T-cell (primary cell): Measurements from ENCODE around the gene GOLGA1. TPM values are rescaled to one million over a fixed set of nuclear protein-coding genes. Genes with fewer than 3 reads are reported as not detected.

Source experiments
- ATAC-seq, 4 experiments: fragments of 200-7000 bp in 3 of 4; fragments of 150-1000 bp in 1 of 4; cut with Tn5 transposase; replicated peaks in 1 of 4; 1 replicate in 3 of 4; 2 replicates in 1 of 4; pipeline ENCODE4 v1.10.0; 2021; ENCODE audit warnings: moderate library complexity in 3 of 4, mild to moderate bottlenecking in 2 of 4, moderate number of reproducible peaks in 1 of 4
- CTCF ChIA-PET, 2 donors: fragments of 300-600 bp; sonication (Branson Sonifier 250); formaldehyde crosslinking; loops; one replicate each; lab custom pipeline; 2022; ENCODE audit warnings: antibody characterized with exemption in 2 of 2; lab: Charles Lee
- POLR2A ChIA-PET, 2 donors: fragments of 300-600 bp; sonication (Branson Sonifier 250); formaldehyde crosslinking; loops; one replicate each; lab custom pipeline; 2022; ENCODE audit warnings: antibody characterized with exemption in 2 of 2; lab: Charles Lee
- DNase-seq, 35 experiments: peaks; one replicate each; pipeline versions ENCODE4 v3.0.0 to v3.0.0-alpha.2; 2013 to 2023
- H3K27ac ChIP-seq: one replicate; pipeline ENCODE4 v1.5.1; 2013; ENCODE audit warnings: low read length
- H3K27me3 ChIP-seq, 2 experiments: replicated peaks in 1 of 2; 1 replicate in 1 of 2; 2 replicates in 1 of 2; pipeline versions ENCODE4 v1.6.1 to v1.7.0; 2013; ENCODE audit warnings: low read length in 1 of 2, mixed read lengths in 1 of 2; ENCODE audit not compliant: control insufficient read depth in 2 of 2, insufficient read depth in 2 of 2; ENCODE audit errors: extremely low read depth in 1 of 2
- H3K36me3 ChIP-seq, 2 donors: 1 replicate in 1 of 2; 2 replicates in 1 of 2; pipeline versions ENCODE4 v1.6.1 to v1.7.0; 2013; ENCODE audit warnings: low read length in 1 of 2; ENCODE audit not compliant: control insufficient read depth in 2 of 2, insufficient read depth in 1 of 2; ENCODE audit errors: extremely low read depth in 1 of 2
- H3K4me1 ChIP-seq, 2 experiments: 1 replicate in 1 of 2; 2 replicates in 1 of 2; pipeline versions ENCODE4 v1.6.1 to v1.7.0; 2013; ENCODE audit warnings: low read length in 2 of 2, mixed read lengths in 1 of 2; ENCODE audit not compliant: insufficient read depth in 2 of 2, control insufficient read depth in 1 of 2; ENCODE audit errors: extremely low read depth in 1 of 2
- H3K4me3 ChIP-seq, 2 donors: 1 replicate in 1 of 2; 2 replicates in 1 of 2; pipeline versions ENCODE4 v1.5.1 to v1.7.0; 2013; ENCODE audit warnings: mild to moderate bottlenecking in 2 of 2, low read length in 1 of 2, moderate library complexity in 1 of 2; ENCODE audit not compliant: control insufficient read depth in 1 of 2; ENCODE audit errors: extremely low read depth in 1 of 2
- H3K9me3 ChIP-seq: 2 replicates; pipeline ENCODE4 v1.7.0; 2013
- H3K27ac Mint-ChIP-seq, 2 donors: one replicate each; pipeline ENCODE4 v1.8.0; 2020 to 2021; ENCODE audit warnings: mild to moderate bottlenecking in 2 of 2, mixed read lengths in 2 of 2
- H3K27me3 Mint-ChIP-seq, 2 donors: one replicate each; pipeline ENCODE4 v1.8.0; 2021 to 2022; ENCODE audit warnings: mixed read lengths in 2 of 2
- H3K36me3 Mint-ChIP-seq: one replicate; pipeline ENCODE4 v1.8.0; 2021; ENCODE audit warnings: mixed read lengths
- H3K4me1 Mint-ChIP-seq, 3 donors: one replicate each; pipeline ENCODE4 v1.8.0; 2020 to 2022; ENCODE audit warnings: mixed read lengths in 3 of 3, mild to moderate bottlenecking in 1 of 3
- H3K4me3 Mint-ChIP-seq, 3 donors: one replicate each; pipeline ENCODE4 v1.8.0; 2020 to 2022; ENCODE audit warnings: mild to moderate bottlenecking in 3 of 3, mixed read lengths in 3 of 3, moderate library complexity in 3 of 3
- H3K9me3 Mint-ChIP-seq, 3 donors: one replicate each; pipeline ENCODE4 v1.8.0; 2020 to 2022; ENCODE audit warnings: mixed read lengths in 3 of 3
- WGBS: methylation state at CpG from one replicate; pipeline ENCODE4 v1.1.5; 2013; ENCODE audit warnings: missing lambda C conversion rate; ENCODE audit not compliant: insufficient coverage; 5-methylcytosine and 5-hydroxymethylcytosine counted together
- total RNA-seq, 35 experiments: library from RNA in 6 of 35; stranded (reverse) in 6 of 35; fragments of 120-200 nt in 1 of 35; gene quantifications; one replicate each; pipeline versions ENCODE4 v1.2.1 to v1.2.4 and lab custom pipeline; 2013 to 2026

The GOLGA1 gene
- total RNA-seq, 5 donors from 2014 or later (not counting 1 experiment from before 2014, with no cell fraction given) = 23.4 to 28.9 (median 27.1) TPM

- Histone ChIP-seq H3K4me3 (no peak overlapping the region), H3K36me3 (peaks cover 30 to 71% of the 10 kb centered on the region in 2 donors), H3K4me1 (no peaks in the 10 kb centered on the region), H3K9me3 (no peaks in the 10 kb centered on the region), H3K27me3 (peaks cover 0 to 20% of the 10 kb centered on the region in 2 experiments), H3K27ac (no peak overlapping the region)
- Mint-ChIP-seq H3K27ac (no peak overlapping the region), H3K4me3 (no peak overlapping the region), H3K9me3 (no peaks in the 10 kb centered on the region), H3K36me3 (peaks cover 73% of the 10 kb centered on the region), H3K4me1 (peaks cover 8 to 12% (median 9%) of the 10 kb centered on the region in 3 donors), H3K27me3 (no peaks in the 10 kb centered on the region)
- DNase-seq (no peak), ATAC-seq (no peak)
- ChIA-PET POLR2A (no interaction called here), CTCF (no interaction called here)
- 97% methylated on average over 6 of the region's 7 CpGs for WGBS
These were observed 50.7 kb downstream of the GOLGA1 start for GRCh38 chr9:124890179-124890578.

DNA sequence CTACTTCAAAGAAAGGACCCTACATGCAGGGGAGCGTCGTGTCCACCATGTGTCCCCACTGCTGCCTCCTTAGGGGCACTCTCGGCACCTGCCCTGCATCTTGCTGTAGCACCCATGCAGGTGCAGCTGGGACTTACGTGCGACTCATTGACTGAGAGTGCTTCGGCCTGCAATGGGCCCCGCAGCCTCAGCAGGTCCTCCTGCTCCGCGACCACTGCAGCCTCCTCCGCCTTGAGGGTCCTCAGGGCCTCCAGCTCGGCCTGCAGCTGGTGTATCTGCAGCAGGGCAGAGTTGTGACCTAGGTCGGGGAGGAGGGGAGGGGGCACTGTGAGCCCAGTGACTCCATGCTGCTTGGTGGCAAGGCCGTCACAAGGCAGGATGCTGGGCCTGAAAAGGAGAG lies 51.9 kb downstream of the GOLGA1 start:
- Histone ChIP-seq H3K27me3 (peaks cover 0 to 20% of the 10 kb centered on the region in 2 experiments), H3K27ac (no peak overlapping the region), H3K4me3 (no peak overlapping the region), H3K4me1 (no peaks in the 10 kb centered on the region), H3K9me3 (no peaks in the 10 kb centered on the region), H3K36me3 (peaks cover 27 to 79% of the 10 kb centered on the region in 2 donors)
- Mint-ChIP-seq H3K4me1 (peaks cover 0 to 2% (median 0%) of the 10 kb centered on the region in 3 donors), H3K27ac (no peak overlapping the region), H3K4me3 (no peak overlapping the region), H3K9me3 (no peaks in the 10 kb centered on the region), H3K36me3 (peaks cover 68% of the 10 kb centered on the region), H3K27me3 (no peaks in the 10 kb centered on the region)
- CTCF ChIA-PET = no interaction called here
- POLR2A ChIA-PET = no interaction called here
- ATAC-seq (no peak), DNase-seq (no peak)
- 96% methylated on average over 13 of the region's 13 CpGs for WGBS

DNA sequence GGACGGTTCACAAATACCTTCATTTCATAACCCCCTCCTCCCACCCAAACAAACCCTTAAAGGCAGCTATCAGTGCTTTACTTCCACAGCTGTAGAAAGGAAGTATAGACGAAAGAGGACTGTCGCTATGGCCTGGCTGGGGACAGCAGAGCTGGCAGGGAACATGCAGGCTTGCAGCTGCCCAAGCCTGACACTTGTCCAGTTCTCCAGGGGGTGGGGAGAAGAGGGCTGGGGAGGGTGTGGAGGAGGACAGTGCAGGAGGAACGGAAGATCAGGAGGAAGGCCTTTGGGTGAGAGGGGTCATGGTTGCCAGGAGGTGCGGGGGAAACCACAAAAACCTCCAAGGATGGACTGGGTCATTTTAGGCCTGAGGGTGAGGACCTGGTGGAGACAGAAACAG lies 53.1 kb downstream of the GOLGA1 start:
- DNase-seq (no peak), ATAC-seq (no peak)
- no peaks in the 10 kb centered on the region for H3K27me3 Mint-ChIP-seq
- Histone ChIP-seq H3K27ac (no peak overlapping the region), H3K9me3 (no peaks in the 10 kb centered on the region), H3K4me3 (no peak overlapping the region), H3K4me1 (no peaks in the 10 kb centered on the region), H3K36me3 (peaks cover 22 to 74% of the 10 kb centered on the region in 2 donors), H3K27me3 (peaks cover 0 to 20% of the 10 kb centered on the region in 2 experiments)
- H3K27ac Mint-ChIP-seq = no peak overlapping the region
- H3K36me3 Mint-ChIP-seq = peaks cover 63% of the 10 kb centered on the region
- WGBS = 100% methylated on average over 3 of the region's 5 CpGs
- no peaks in the 10 kb centered on the region for H3K4me1 Mint-ChIP-seq
- no peak overlapping the region for H3K4me3 Mint-ChIP-seq
- H3K9me3 Mint-ChIP-seq = no peaks in the 10 kb centered on the region
- ChIA-PET CTCF (no interaction called here), POLR2A (interaction anchor here in 1 of 2 donors (0.7 kb wide), 1 partner anchor 10 kb away, joined by 5 read pairs; no protein-coding TSS in a partner anchor)

DNA sequence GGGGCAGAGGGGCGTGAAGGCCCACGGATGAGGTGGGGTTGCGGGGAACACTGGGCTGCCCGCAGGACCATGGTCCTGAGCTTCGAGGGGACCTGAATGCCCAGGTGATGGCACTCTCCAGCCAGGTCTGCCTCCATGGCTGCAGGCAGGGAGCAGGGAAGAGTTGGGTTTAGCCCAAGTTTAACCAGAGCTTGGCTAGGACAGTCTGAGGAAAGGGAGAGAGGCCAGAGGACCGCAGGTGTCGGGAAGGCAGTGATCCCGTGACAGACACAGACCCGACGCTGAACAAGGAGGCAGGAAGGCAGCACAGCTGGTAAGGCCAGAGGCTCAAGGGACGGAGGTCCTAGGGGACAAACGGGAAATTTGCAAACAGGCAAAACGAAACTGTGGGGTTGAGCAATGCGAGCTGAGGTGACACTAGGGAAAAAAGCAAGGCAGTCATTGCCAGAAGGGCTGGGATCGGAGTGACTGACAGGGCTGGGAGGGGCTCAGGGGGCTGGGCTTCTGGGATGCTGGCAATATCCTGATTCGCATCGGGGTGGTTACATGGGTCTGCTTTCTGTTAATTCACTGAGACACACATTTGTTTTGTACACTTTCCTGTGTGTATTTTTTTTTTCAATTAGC lies 53.9 kb downstream of the GOLGA1 start:
- ATAC-seq (no peak), DNase-seq (no peak)
- ChIA-PET POLR2A (interaction anchor here in 1 of 2 donors (0.7 kb wide), 1 partner anchor 9 kb away, joined by 5 read pairs; no protein-coding TSS in a partner anchor), CTCF (no interaction called here)
- Histone ChIP-seq H3K27ac (no peak overlapping the region), H3K4me3 (no peak overlapping the region), H3K9me3 (no peaks in the 10 kb centered on the region), H3K36me3 (peaks cover 22 to 75% of the 10 kb centered on the region in 2 donors), H3K27me3 (peaks cover 0 to 18% of the 10 kb centered on the region in 2 experiments), H3K4me1 (no peaks in the 10 kb centered on the region)
- Mint-ChIP-seq H3K36me3 (peaks cover 60% of the 10 kb centered on the region), H3K9me3 (no peaks in the 10 kb centered on the region), H3K27me3 (no peaks in the 10 kb centered on the region), H3K4me1 (no peaks in the 10 kb centered on the region), H3K4me3 (no peak overlapping the region), H3K27ac (peak overlapping the region in 1 of 2 donors; percentile 24)
- WGBS = 98% methylated on average over 15 of the region's 17 CpGs

GRCh38 chr9:124886461-124886860 lies 54.4 kb downstream of the GOLGA1 start:
- H3K9me3 Mint-ChIP-seq = no peaks in the 10 kb centered on the region
- POLR2A ChIA-PET = interaction anchor here (0.6 kb wide), 2 partner anchors 72 to 399 kb away, joined by 3 to 18 read pairs; no protein-coding TSS in a partner anchor
- H3K27ac ChIP-seq = no peak overlapping the region
- H3K36me3 ChIP-seq = peaks cover 22 to 78% of the 10 kb centered on the region in 2 donors
- no peak for DNase-seq
- H3K4me3 ChIP-seq = no peak overlapping the region
- H3K4me1 ChIP-seq = peaks cover 0 to 2% of the 10 kb centered on the region in 2 experiments
- no peak for ATAC-seq
- H3K27me3 Mint-ChIP-seq = no peaks in the 10 kb centered on the region
- H3K27me3 ChIP-seq = peaks cover 0 to 18% of the 10 kb centered on the region in 2 experiments
- H3K4me1 Mint-ChIP-seq = no peaks in the 10 kb centered on the region
- no peak overlapping the region for H3K27ac Mint-ChIP-seq
- CTCF ChIA-PET = no interaction called here
- H3K9me3 ChIP-seq = no peaks in the 10 kb centered on the region
- WGBS = 98% methylated on average over 10 of the region's 10 CpGs
- H3K36me3 Mint-ChIP-seq = peaks cover 64% of the 10 kb centered on the region
- no peak overlapping the region for H3K4me3 Mint-ChIP-seq

DNA sequence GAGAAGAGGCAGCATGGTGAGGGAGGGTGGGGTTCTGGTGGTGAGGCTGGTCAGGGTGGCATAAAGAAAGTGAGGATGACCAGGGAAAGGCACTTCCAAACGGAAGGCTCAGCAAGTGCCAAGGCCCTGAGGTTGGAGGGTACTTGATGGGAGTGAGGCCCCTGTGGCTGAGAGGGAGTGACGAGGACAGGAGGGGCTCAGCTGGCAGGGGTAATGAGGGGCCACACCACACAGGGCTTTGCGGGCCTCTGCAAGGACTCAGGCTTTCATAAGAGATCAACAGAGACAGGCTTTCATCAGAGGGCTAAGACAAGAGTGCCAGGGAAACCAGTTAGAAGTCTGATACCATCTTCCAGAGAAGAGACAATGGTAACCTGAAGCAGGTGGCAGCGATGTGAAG lies 55.3 kb downstream of the GOLGA1 start:
- Histone ChIP-seq H3K4me3 (no peak overlapping the region), H3K36me3 (peaks cover 21 to 78% of the 10 kb centered on the region in 2 donors), H3K4me1 (peaks cover 0 to 11% of the 10 kb centered on the region in 2 experiments), H3K27me3 (peaks cover 0 to 11% of the 10 kb centered on the region in 2 experiments), H3K9me3 (no peaks in the 10 kb centered on the region), H3K27ac (no peak overlapping the region)
- no peak for DNase-seq
- Mint-ChIP-seq H3K9me3 (no peaks in the 10 kb centered on the region), H3K4me1 (no peaks in the 10 kb centered on the region), H3K4me3 (no peak overlapping the region), H3K27me3 (no peaks in the 10 kb centered on the region), H3K27ac (no peak overlapping the region), H3K36me3 (peaks cover 58% of the 10 kb centered on the region)
- 96% methylated on average over 4 of the region's 4 CpGs for WGBS
- no peak for ATAC-seq
- POLR2A ChIA-PET = no interaction called here
- CTCF ChIA-PET = no interaction called here
